ENCODE results near the gene TSKU. TPM values are rescaled to one million over a fixed set of nuclear protein-coding genes. Genes with fewer than 3 reads are reported as not detected.

TSKU gene
- total RNA-seq, 2 donors from 2014 or later = not detected

- DNase-seq (ENCODE audit: low spot score) (peak; percentile 38), ATAC-seq (no peak)
- no peaks in the 10 kb centered on the region for H3K27me3 Mint-ChIP-seq
- H3K4me3 Mint-ChIP-seq = no peak overlapping the region
- H3K9me3 Mint-ChIP-seq = no peaks in the 10 kb centered on the region
- H3K36me3 Mint-ChIP-seq = no peaks in the 10 kb centered on the region
- no peak overlapping the region for H3K27ac Mint-ChIP-seq
- H3K4me1 Mint-ChIP-seq (ENCODE audit: low read depth in 2 of 2) = no peaks in the 10 kb centered on the region
Observed at GRCh38 chr11:76792505-76793264, 9.5 kb downstream of the TSKU start.

GRCh38 chr11:76793391-76794291, 10.5 kb downstream of the TSKU start:
- DNase-seq (ENCODE audit: low spot score) (peak; percentile 60), ATAC-seq (no peak)
- Mint-ChIP-seq H3K4me3 (no peak overlapping the region), H3K36me3 (no peaks in the 10 kb centered on the region), H3K27me3 (no peaks in the 10 kb centered on the region), H3K27ac (no peak overlapping the region), H3K9me3 (no peaks in the 10 kb centered on the region), H3K4me1 (ENCODE audit: low read depth in 2 of 2) (no peaks in the 10 kb centered on the region)

- Mint-ChIP-seq H3K9me3 (no peaks in the 10 kb centered on the region), H3K4me3 (no peak overlapping the region), H3K36me3 (no peaks in the 10 kb centered on the region), H3K27ac (no peak overlapping the region), H3K27me3 (no peaks in the 10 kb centered on the region), H3K4me1 (ENCODE audit: low read depth in 2 of 2) (no peaks in the 10 kb centered on the region)
- DNase-seq (ENCODE audit: low spot score) (no peak), ATAC-seq (no peak)
Observed at GRCh38 chr11:76794371-76795289, 11.5 kb downstream of the TSKU start.

GRCh38 chr11:76795290-76795935, 12.3 kb downstream of the TSKU start:
- H3K27me3 Mint-ChIP-seq = no peaks in the 10 kb centered on the region
- DNase-seq (ENCODE audit: low spot score) = no peak
- no peak overlapping the region for H3K4me3 Mint-ChIP-seq
- H3K36me3 Mint-ChIP-seq = no peaks in the 10 kb centered on the region
- H3K9me3 Mint-ChIP-seq = no peaks in the 10 kb centered on the region
- no peak overlapping the region for H3K27ac Mint-ChIP-seq
- H3K4me1 Mint-ChIP-seq (ENCODE audit: low read depth in 2 of 2) = no peaks in the 10 kb centered on the region
- no peak for ATAC-seq

- DNase-seq (ENCODE audit: low spot score) = no peak
- Mint-ChIP-seq H3K27me3 (no peaks in the 10 kb centered on the region), H3K27ac (no peak overlapping the region), H3K4me3 (no peak overlapping the region), H3K36me3 (no peaks in the 10 kb centered on the region), H3K4me1 (ENCODE audit: low read depth in 2 of 2) (no peaks in the 10 kb centered on the region), H3K9me3 (no peaks in the 10 kb centered on the region)
- no peak for ATAC-seq
Observed at GRCh38 chr11:76795936-76796441, 12.8 kb downstream of the TSKU start.

GRCh38 chr11:76796511-76797198, 13.5 kb downstream of the TSKU start:
- Mint-ChIP-seq H3K27ac (no peak overlapping the region), H3K36me3 (no peaks in the 10 kb centered on the region), H3K4me1 (ENCODE audit: low read depth in 2 of 2) (no peaks in the 10 kb centered on the region), H3K9me3 (no peaks in the 10 kb centered on the region), H3K27me3 (no peaks in the 10 kb centered on the region), H3K4me3 (no peak overlapping the region)
- ATAC-seq (no peak), DNase-seq (ENCODE audit: low spot score) (no peak)

- peaks cover 5 to 8% of the 10 kb centered on the region in 2 donors for H3K27me3 Mint-ChIP-seq
- DNase-seq (ENCODE audit: low spot score) (no peak), ATAC-seq (no peak)
- H3K9me3 Mint-ChIP-seq = no peaks in the 10 kb centered on the region
- H3K4me3 Mint-ChIP-seq = no peak overlapping the region
- no peaks in the 10 kb centered on the region for H3K4me1 Mint-ChIP-seq (ENCODE audit: low read depth in 2 of 2)
- no peak overlapping the region for H3K27ac Mint-ChIP-seq
- no peaks in the 10 kb centered on the region for H3K36me3 Mint-ChIP-seq
Observed at GRCh38 chr11:76797341-76798201, 14.4 kb downstream of the TSKU start.

- Mint-ChIP-seq H3K4me3 (no peak overlapping the region), H3K9me3 (no peaks in the 10 kb centered on the region), H3K27me3 (peaks cover 5 to 9% of the 10 kb centered on the region in 2 donors), H3K36me3 (no peaks in the 10 kb centered on the region), H3K27ac (no peak overlapping the region), H3K4me1 (ENCODE audit: low read depth in 2 of 2) (no peaks in the 10 kb centered on the region)
- no peak for DNase-seq (ENCODE audit: low spot score)
- no peak for ATAC-seq
Observed at GRCh38 chr11:76798202-76798581, 15.0 kb downstream of the TSKU start.

- Mint-ChIP-seq H3K4me3 (peak overlapping the region; percentile 22), H3K27ac (no peak overlapping the region), H3K27me3 (peaks cover 10 to 14% of the 10 kb centered on the region in 2 donors), H3K9me3 (no peaks in the 10 kb centered on the region), H3K36me3 (no peaks in the 10 kb centered on the region), H3K4me1 (ENCODE audit: low read depth in 2 of 2) (no peaks in the 10 kb centered on the region)
- ATAC-seq (no peak), DNase-seq (ENCODE audit: low spot score) (no peak)
Observed at GRCh38 chr11:76798671-76799065, 15.5 kb downstream of the TSKU start.

- H3K27me3 Mint-ChIP-seq = peaks cover 12 to 18% of the 10 kb centered on the region in 2 donors
- no peaks in the 10 kb centered on the region for H3K36me3 Mint-ChIP-seq
- no peak overlapping the region for H3K27ac Mint-ChIP-seq
- H3K4me1 Mint-ChIP-seq (ENCODE audit: low read depth in 2 of 2) = no peaks in the 10 kb centered on the region
- DNase-seq (ENCODE audit: low spot score) (peak; percentile 74), ATAC-seq (peak; percentile 86 to 90)
- H3K4me3 Mint-ChIP-seq = peak overlapping the region; percentile 22
- H3K9me3 Mint-ChIP-seq = no peaks in the 10 kb centered on the region
Observed at GRCh38 chr11:76799066-76799804, 16.1 kb downstream of the TSKU start.

- Mint-ChIP-seq H3K4me3 (no peak overlapping the region), H3K27me3 (peaks cover 17 to 18% of the 10 kb centered on the region in 2 donors), H3K36me3 (no peaks in the 10 kb centered on the region), H3K9me3 (no peaks in the 10 kb centered on the region), H3K4me1 (ENCODE audit: low read depth in 2 of 2) (no peaks in the 10 kb centered on the region), H3K27ac (no peak overlapping the region)
- DNase-seq (ENCODE audit: low spot score) (no peak), ATAC-seq (no peak)
Observed at GRCh38 chr11:76800466-76801200, 17.5 kb downstream of the TSKU start.

All from natural killer cell treated with Interleukin-12 subunit alpha and Interleukin-12 subunit beta and Interleukin-15 and Interleukin-18, amount 100 ng/mL, for 72 hours (primary cell).